GM12865 (cell line): ENCODE measurements around the gene AGTPBP1.
A peak's percentile ranks its signal among the peaks of the same experiment; 100 is the strongest.

Experiments
- DNase-seq: peaks from one replicate; pipeline ENCODE4 v3.0.0; 2010; ENCODE audit warnings: low read depth
- H3K4me3 ChIP-seq: 2 replicates; pipeline ENCODE4 v1.5.1; 2011; ENCODE audit warnings: mild to moderate bottlenecking, low read depth, low read length, control low read depth
- CTCF ChIP-seq: IDR thresholded peaks from 2 replicates; pipeline ENCODE4 v1.5.1; 2011; ENCODE audit warnings: low read length, control low read depth, low read depth, inconsistent platforms; ENCODE audit not compliant: insufficient read depth; ENCODE audit errors: missing control alignments

Gene AGTPBP1

DNA sequence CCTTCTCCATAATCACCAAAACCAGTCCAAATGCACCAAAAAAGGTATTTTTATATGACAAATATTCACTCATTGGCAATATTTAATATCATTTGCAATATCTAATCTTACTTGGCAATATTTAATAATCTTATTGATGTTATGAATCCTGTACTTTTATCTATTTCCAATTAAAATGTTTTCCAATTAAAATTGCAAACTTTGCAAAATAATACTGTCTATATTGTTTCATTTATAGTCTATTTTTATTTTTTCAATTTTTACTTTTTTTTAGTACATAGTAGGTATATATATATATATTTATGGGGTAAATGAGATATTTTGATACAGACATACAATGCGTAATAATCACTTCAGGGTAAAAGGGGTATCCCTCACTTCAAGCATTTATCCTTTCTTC lies 109.9 kb downstream of the AGTPBP1 start:
- no peak for DNase-seq
- no peak for TF ChIP-seq CTCF
- no peak overlapping the region for H3K4me3 ChIP-seq

DNA sequence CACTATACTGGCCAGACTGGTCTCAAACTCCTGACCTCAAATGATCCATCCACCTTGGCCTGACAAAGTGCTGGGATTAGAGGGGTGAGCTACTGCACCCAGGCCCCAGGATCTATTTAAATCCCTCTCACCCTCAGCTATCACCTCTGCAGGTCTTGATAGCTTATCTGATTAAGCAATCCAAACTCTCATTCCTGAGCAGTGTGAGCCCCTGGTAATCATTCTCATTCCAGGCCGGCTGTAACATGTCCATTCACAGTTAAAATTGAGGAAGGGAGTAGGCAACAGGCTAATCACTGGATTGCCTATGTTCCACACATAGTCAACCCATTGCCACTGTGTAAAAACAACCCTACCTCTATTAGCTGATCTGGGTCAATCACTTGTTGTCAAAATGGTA lies 111.1 kb downstream of the AGTPBP1 start:
- no peak for DNase-seq
- H3K4me3 ChIP-seq, result no peak overlapping the region
- no peak for TF ChIP-seq CTCF

DNA sequence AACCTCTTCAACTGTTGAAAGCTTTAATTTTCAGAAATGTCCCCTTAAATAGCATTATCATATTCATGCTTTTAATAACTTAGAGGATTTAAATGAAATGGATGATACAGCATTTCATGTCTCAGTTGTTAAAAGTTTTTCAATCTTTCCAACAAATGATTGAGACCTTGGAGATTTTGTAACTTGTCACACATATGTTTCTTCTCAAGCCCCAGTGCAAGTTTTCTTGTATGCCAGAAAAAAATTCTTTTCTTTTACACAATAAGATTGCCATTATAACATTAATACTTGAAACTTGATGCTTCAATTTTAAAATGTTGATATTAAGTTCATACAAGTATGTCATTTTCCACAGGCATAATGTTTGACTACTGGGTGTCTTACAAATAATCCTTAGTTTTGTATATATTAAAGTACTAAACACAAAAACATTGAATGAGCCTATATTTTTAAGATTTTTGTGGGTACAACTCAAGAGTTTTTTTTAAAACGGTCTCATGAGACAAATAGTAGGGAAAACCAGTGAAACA lies 124.5 kb downstream of the AGTPBP1 start:
- H3K4me3 ChIP-seq, result no peak overlapping the region
- TF ChIP-seq CTCF, result no peak
- no peak for DNase-seq

DNA sequence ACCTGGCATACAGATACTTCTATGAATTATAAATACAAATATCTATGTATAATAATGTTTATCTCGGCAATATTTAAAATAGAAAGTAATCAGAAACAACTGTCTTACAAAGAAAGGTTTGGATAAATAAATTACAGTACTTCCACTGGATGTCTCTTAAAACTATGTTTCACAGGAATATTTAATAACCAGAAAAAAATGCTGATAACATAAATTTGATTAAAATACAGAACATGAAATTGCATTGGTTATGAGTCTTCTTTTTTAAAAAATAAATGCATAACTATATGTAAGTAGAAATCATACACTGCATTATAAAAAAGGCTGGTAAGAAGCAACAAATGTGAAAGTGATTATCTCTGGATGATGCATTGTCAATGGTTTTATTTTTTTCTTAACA lies 126.0 kb downstream of the AGTPBP1 start:
- no peak for DNase-seq
- TF ChIP-seq CTCF, result no peak
- no peak overlapping the region for H3K4me3 ChIP-seq

GRCh38 chr9:85610074-85610860 lies 131.5 kb downstream of the AGTPBP1 start:
- peak overlapping the region; percentile 36 for H3K4me3 ChIP-seq
- peak; percentile 68 for TF ChIP-seq CTCF
- peak; percentile 85 for DNase-seq

GRCh38 chr9:85605905-85606304 lies 135.8 kb downstream of the AGTPBP1 start:
- DNase-seq, result no peak
- TF ChIP-seq CTCF, result no peak
- H3K4me3 ChIP-seq, result no peak overlapping the region

DNA sequence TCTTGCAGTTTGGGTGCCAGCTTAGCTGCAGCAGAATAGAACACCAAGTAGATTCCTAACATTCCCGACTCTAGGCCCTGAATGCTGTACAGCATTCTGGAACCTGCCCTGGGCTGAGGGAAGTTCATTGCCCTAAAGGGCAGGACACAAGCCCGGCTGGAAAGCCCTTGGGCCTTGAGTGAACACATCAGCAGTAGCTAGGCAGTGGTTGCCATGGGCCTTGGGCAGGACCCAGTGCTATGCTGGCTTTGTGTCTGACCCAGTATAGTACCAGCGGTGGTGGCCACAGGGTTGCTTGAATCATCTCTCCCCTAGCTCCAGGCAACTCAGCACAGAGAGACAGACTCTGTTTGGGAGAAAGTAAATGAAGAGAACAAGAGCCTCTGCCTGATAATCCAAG lies 137.8 kb downstream of the AGTPBP1 start:
- no peak overlapping the region for H3K4me3 ChIP-seq
- no peak for TF ChIP-seq CTCF
- DNase-seq, result no peak
